Ramos (cell line): Measurements from ENCODE around the gene PCDH7.

Experiments used
- in situ Hi-C: fragments of 300-500 bp; cut with MboI; formaldehyde crosslinking; loops from one replicate; pipeline ENCODE4 v1.14.3; 2022; ENCODE audit warnings: low sequenced_read_pairs; ENCODE audit not compliant: unreplicated experiment

Gene PCDH7, protein sequence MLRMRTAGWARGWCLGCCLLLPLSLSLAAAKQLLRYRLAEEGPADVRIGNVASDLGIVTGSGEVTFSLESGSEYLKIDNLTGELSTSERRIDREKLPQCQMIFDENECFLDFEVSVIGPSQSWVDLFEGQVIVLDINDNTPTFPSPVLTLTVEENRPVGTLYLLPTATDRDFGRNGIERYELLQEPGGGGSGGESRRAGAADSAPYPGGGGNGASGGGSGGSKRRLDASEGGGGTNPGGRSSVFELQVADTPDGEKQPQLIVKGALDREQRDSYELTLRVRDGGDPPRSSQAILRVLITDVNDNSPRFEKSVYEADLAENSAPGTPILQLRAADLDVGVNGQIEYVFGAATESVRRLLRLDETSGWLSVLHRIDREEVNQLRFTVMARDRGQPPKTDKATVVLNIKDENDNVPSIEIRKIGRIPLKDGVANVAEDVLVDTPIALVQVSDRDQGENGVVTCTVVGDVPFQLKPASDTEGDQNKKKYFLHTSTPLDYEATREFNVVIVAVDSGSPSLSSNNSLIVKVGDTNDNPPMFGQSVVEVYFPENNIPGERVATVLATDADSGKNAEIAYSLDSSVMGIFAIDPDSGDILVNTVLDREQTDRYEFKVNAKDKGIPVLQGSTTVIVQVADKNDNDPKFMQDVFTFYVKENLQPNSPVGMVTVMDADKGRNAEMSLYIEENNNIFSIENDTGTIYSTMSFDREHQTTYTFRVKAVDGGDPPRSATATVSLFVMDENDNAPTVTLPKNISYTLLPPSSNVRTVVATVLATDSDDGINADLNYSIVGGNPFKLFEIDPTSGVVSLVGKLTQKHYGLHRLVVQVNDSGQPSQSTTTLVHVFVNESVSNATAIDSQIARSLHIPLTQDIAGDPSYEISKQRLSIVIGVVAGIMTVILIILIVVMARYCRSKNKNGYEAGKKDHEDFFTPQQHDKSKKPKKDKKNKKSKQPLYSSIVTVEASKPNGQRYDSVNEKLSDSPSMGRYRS (N-terminal part only)

DNA sequence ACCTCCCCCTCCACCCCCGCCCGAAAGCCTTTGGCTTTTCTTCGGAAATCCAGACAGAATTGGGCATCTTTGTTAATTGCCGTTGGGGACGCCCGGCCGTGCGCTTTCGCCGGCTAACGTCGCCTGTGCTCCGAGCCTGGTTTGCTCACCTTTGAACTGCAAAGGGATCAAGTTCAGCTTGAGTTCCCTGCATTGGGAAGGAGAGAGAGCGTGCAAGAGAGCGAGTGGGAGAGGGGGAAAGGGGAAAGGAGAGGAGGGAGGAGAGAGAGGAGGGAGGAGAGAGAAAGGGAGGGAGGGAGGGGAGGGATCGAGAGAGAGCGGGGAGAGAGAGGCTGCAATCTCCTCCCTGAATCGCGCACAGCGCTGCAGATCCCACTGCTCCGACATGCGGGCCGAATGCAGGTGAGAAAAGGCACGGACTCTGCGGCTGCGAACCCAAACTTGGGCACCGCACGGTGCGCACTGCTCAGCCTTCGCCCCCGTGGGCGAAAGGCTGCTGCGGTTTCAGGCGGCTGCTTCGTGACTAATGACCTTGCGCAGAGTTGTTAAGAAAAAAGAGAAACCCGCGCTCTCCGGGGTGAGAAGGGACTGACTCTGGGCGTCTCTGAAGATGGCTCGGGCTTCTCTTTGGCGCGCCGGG is at the start of gene PCDH7:
Gene PCDH7 (plus strand): TSS at position 349 of the 640 bp plus-strand sequence. CDS start 1,054 bp downstream, outside the sequence.
- in situ Hi-C loops = no loop called here

DNA sequence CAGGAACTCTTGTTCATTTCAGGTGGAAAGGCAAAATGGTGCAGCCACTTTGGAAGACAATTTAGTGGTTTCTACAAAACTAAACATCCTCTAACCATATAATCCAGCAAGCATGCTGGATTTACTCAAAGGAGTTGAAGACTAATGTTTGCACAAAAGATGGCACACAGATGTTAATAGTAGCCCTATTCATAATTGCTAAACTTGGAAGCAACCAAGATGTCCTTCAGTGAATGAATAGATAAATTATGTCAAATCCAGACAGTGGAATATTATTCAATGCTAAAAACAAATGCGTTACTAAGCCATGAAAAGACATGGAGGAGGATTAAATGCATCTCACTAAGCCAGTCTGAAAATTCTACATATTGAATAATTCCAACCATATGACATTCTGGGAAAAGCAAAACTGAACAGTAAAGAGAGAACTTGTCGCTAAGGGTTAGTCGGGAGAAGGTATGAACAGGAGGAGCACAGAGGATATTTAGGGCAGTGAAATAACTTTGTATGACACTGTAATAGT is 48.2 kb upstream of the PCDH7 start:
- in situ Hi-C loops = no loop called here

- in situ Hi-C loops = no loop called here
Observed at GRCh38 chr4:30696191-30696590, 24.0 kb upstream of the PCDH7 start.

- in situ Hi-C loops = no loop called here
Observed at GRCh38 chr4:30714408-30715031, 5.6 kb upstream of the PCDH7 start.

DNA sequence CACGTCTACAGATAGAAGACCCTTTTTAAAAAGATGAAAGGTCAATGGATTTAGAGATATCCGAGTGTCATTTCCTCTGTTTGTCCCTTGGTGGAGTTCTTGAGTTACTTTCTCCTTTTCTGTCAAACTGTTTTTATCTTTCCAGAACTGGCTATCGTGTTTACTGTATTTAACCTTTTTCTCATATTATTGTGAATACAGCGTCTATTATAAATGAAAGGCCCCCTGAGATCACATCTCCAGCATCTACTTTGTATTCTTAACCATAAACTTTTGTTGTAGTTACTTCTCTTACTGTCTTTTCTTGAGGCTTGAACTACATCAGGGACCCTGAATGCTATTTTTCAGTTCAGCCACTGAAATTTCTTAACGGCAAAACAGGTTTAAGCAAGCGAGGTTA is 4.0 kb upstream of the PCDH7 start:
- in situ Hi-C loops = no loop called here

DNA sequence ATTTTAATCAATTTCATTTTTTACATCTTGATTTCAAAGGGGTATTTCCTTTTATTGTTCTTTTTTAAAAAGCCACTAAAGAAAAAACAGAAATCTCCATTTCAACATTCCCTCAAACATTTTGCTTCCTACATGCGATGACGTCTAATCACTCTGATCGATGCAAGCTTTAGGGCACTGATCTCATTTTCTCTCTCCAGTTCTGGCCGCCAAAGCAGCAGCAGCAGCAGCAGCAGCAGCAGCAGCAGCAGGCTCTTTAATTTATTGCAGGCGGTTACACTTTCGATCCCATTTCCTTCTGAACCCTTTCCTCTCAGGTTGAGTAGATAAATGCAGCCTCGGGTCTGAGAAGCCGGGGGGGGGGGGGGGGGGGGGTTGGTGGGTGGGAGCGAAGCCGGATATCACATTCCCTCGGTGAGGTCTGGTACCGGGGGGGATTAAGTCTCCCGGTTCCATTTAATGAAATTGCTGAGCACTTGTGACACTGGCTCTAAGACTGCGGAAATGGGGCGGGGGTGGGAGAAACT is 3.4 kb upstream of the PCDH7 start:
- in situ Hi-C loops = no loop called here

- in situ Hi-C loops = no loop called here
Observed at GRCh38 chr4:30717208-30718020, 2.8 kb upstream of the PCDH7 start.

DNA sequence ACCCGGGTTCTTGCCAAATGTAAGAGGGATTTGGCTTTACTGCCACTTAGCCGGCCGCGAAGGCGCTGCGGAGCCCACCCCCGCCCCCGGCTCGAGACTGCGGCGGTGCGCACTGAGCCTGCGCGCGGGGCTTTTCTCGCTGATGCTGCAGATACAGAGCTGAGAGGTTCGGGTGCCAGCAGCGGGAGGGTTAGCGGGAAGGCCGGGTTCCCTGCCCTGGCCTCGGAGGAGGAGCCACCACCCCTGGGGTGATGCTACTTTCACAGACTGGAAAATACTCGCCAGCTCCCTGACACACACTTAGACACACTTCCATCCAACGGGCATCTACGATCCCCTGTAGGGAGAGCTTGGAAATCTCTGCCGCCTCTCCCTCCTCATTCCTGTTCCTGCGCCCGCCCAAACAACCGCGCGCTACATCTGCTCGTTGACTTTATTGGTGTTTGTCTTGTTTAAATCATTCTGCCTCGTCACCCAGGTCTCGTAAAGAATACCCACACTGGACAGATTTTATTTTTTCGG is 2.1 kb upstream of the PCDH7 start:
- in situ Hi-C loops = no loop called here

- in situ Hi-C loops = no loop called here
Observed at GRCh38 chr4:30718641-30719453, 1.3 kb upstream of the PCDH7 start.

DNA sequence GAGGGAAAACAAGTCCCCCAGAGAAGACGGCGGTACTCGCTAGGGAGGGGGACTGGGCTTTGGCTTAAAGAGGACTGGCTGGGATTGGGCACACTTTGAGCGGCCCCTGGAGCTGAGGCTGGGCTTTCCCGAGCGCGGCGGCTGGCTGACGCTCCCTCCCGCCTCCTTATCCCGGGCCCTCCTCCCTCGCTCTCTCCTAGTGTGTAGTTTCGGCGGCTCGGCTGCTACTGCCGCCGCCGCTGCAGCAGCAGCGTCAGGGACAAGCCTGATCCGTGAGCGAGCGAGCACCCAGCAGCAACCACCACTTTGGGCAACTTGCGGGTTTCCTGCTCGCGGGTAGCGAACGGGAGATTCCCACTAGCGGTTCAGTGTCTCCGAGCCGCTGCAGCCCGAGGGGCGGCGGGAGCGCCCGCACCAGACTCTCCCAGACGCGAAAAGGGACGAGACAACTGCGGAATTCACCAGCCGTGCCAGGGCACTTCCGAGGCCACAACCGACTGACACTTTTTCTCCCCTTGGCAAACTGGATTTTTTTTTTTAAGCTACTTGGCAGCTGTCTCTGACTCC is 632 bp upstream of the PCDH7 start:
- in situ Hi-C loops = no loop called here

- in situ Hi-C loops = no loop called here
Observed at GRCh38 chr4:30720661-30721184, 554 bp downstream of the PCDH7 start.

DNA sequence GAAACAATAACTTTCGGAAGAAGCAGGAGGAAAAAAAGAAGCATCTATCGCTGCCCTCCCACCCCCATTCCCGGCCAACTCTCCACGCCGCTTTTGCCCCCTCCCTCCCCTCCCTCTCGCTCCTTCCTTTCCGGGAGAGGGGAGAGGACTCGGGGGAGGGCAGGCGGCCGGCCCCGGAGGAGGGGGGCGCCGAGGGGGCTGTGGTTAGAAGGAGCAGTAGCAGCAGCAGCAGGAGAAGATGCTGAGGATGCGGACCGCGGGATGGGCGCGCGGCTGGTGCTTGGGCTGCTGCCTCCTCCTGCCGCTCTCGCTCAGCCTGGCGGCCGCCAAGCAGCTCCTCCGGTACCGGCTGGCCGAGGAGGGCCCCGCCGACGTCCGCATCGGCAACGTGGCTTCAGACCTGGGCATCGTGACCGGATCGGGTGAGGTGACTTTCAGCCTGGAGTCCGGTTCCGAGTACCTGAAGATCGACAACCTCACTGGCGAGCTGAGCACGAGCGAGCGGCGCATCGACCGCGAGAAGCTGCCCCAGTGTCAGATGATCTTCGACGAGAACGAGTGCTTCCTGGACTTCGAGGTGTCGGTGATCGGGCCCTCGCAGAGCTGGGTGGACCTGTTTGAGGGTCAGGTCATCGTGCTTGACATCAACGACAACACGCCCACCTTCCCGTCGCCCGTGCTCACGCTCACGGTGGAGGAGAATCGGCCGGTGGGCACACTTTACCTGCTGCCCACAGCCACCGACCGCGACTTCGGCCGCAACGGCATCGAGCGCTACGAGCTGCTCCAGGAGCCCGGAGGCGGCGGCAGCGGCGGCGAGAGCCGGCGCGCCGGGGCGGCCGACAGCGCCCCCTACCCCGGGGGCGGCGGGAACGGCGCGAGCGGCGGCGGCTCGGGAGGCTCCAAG is 1.3 kb downstream of the PCDH7 start:
- in situ Hi-C loops = no loop called here

- in situ Hi-C loops = no loop called here
Observed at GRCh38 chr4:30722092-30722358, 1.9 kb downstream of the PCDH7 start.

DNA sequence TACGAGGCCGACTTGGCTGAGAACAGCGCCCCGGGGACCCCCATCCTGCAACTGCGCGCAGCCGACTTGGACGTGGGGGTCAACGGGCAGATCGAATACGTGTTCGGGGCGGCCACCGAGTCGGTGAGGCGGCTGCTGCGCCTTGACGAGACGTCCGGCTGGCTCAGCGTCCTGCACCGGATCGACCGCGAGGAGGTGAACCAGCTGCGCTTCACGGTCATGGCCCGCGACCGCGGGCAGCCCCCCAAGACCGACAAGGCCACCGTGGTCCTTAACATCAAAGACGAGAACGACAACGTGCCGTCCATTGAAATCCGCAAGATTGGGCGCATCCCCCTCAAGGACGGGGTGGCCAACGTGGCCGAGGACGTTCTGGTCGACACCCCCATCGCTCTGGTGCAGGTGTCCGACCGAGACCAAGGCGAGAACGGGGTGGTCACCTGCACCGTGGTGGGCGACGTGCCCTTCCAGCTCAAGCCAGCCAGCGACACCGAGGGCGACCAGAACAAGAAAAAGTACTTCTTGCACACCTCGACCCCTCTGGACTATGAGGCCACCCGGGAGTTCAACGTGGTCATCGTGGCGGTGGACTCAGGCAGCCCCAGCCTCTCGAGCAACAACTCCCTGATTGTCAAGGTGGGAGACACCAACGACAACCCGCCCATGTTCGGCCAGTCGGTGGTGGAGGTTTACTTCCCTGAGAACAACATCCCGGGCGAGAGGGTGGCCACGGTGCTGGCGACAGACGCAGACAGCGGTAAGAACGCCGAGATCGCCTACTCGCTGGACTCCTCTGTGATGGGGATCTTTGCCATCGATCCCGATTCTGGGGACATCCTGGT is 2.4 kb downstream of the PCDH7 start:
- in situ Hi-C loops = no loop called here

DNA sequence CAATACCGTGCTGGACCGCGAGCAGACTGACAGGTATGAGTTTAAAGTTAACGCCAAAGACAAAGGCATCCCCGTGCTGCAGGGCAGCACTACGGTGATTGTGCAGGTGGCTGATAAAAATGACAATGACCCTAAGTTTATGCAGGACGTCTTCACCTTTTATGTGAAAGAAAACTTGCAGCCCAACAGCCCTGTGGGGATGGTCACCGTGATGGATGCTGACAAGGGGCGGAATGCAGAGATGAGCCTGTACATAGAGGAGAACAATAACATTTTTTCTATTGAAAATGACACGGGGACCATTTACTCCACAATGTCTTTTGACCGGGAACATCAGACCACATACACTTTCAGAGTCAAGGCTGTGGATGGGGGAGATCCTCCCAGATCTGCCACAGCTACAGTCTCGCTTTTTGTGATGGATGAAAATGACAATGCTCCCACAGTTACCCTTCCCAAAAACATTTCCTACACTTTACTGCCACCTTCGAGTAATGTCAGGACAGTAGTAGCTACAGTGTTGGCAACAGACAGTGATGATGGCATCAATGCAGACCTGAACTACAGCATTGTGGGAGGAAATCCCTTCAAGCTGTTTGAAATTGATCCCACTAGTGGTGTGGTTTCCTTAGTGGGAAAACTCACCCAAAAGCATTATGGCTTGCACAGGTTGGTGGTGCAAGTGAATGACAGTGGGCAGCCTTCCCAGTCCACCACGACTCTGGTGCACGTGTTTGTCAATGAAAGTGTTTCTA is 3.2 kb downstream of the PCDH7 start:
- in situ Hi-C loops = no loop called here
